Sigmoid colon (tissue), 4 donors: ENCODE results near the gene ATP5F1E.

ENCODE experiments used
- CTCF ChIP-seq, 4 experiments: fragments of 450-650 bp in 3 of 4; fragments of 200-600 bp in 1 of 4; IDR thresholded peaks; one replicate each; pipeline ENCODE4 v1.5.1; 2016 to 2019; ENCODE audit warnings: antibody characterized with exemption in 4 of 4, mild to moderate bottlenecking in 3 of 4, moderate library complexity in 2 of 4
- EP300 ChIP-seq, 4 donors: sonication (generic); formaldehyde crosslinking; IDR thresholded peaks; one replicate each; pipeline ENCODE4 v1.6.1; 2017; ENCODE audit warnings: antibody characterized with exemption in 4 of 4
- POLR2A ChIP-seq, 2 donors: fragments of 450-650 bp; IDR thresholded peaks; one replicate each; pipeline ENCODE4 v1.6.1; 2016; ENCODE audit warnings: antibody characterized with exemption in 2 of 2, mild to moderate bottlenecking in 2 of 2, moderate library complexity in 2 of 2
- POLR2AphosphoS5 ChIP-seq, 4 donors: sonication (generic); formaldehyde crosslinking; IDR thresholded peaks; one replicate each; pipeline ENCODE4 v1.6.1; 2017; ENCODE audit warnings: antibody characterized with exemption in 4 of 4

GRCh38 chr20:58997141-58997770 is 34.9 kb downstream of the ATP5F1E start:
- TF ChIP-seq POLR2AphosphoS5 (IDR thresholded peaks at IDR 0.05) (no peak), CTCF (IDR thresholded peaks at IDR 0.05) (no peak), EP300 (IDR thresholded peaks at IDR 0.05) (no peak), POLR2A (IDR thresholded peaks at IDR 0.05) (no peak)
